RWPE2 (cell line): ENCODE measurements around the gene REXO1.
A peak's percentile ranks its signal among the peaks of the same experiment; 100 is the strongest.
"Not testable (repeated sequence)": the region's sequence is repeated elsewhere in the genome, so short reads cannot be mapped to it uniquely, and the experiment has no call there.

Experiments
- ATAC-seq: fragments of 200-7000 bp; cut with Tn5 transposase; 3 replicates; pipeline ENCODE4 v1.9.1; 2021; ENCODE audit warnings: low read depth
- DNase-seq: peaks from one replicate; pipeline ENCODE4 v3.0.0-alpha.2; 2020; ENCODE audit warnings: low spot score
- H3K27ac ChIP-seq: fragments of 450-650 bp; 2 replicates; pipeline ENCODE4 v1.5.1; 2017; ENCODE audit warnings: mild to moderate bottlenecking; ENCODE audit not compliant: poor library complexity, severe bottlenecking
- H3K27me3 ChIP-seq: fragments of 250-450 bp; sonication (Bioruptor Pico); 2 replicates; pipeline ENCODE4 v1.5.1; 2021; ENCODE audit warnings: mild to moderate bottlenecking, moderate library complexity; ENCODE audit not compliant: insufficient read depth, poor library complexity, severe bottlenecking
- H3K36me3 ChIP-seq: fragments of 250-450 bp; sonication (Bioruptor Pico); 2 replicates; pipeline ENCODE4 v1.5.1; 2020; ENCODE audit warnings: low read depth, mild to moderate bottlenecking, moderate library complexity
- H3K4me1 ChIP-seq: fragments of 250-450 bp; sonication (Bioruptor Pico); 2 replicates; pipeline ENCODE4 v1.5.1; 2021; ENCODE audit warnings: mild to moderate bottlenecking, moderate library complexity; ENCODE audit not compliant: insufficient read depth, poor library complexity, severe bottlenecking
- H3K4me3 ChIP-seq: fragments of 250-450 bp; sonication (Bioruptor Pico); 2 replicates; pipeline ENCODE4 v1.5.1; 2021; ENCODE audit warnings: mild to moderate bottlenecking, moderate library complexity; ENCODE audit not compliant: severe bottlenecking
- H3K9me3 ChIP-seq: fragments of 250-450 bp; sonication (Bioruptor Pico); 2 replicates; pipeline ENCODE4 v1.5.1; 2021; ENCODE audit warnings: mild to moderate bottlenecking, moderate library complexity; ENCODE audit not compliant: severe bottlenecking
- CTCF ChIP-seq: fragments of 450-650 bp; IDR thresholded peaks from one replicate; pipeline ENCODE4 v1.5.1; 2017; ENCODE audit warnings: mild to moderate bottlenecking, moderate library complexity; ENCODE audit not compliant: poor library complexity, severe bottlenecking

The REXO1 gene

GRCh38 chr19:1877280-1877660, 29.0 kb upstream of the REXO1 start:
- H3K27me3 ChIP-seq, H3K4me3 ChIP-seq, H3K36me3 ChIP-seq, ATAC-seq, H3K27ac ChIP-seq, H3K9me3 ChIP-seq, DNase-seq: not testable (repeated sequence)
- peaks cover 14% of the 10 kb centered on the region for H3K4me1 ChIP-seq

- not testable (repeated sequence) for ATAC-seq, H3K27me3 ChIP-seq, H3K36me3 ChIP-seq, DNase-seq, H3K9me3 ChIP-seq
- Histone ChIP-seq H3K4me1 (peaks cover 14% of the 10 kb centered on the region), H3K27ac (peak overlapping the region; percentile 69), H3K4me3 (peak overlapping the region; percentile 71)
These were observed 28.4 kb upstream of the REXO1 start for GRCh38 chr19:1876496-1877279.

- TF ChIP-seq CTCF = no peak
- H3K36me3 ChIP-seq = peaks cover 3% of the 10 kb centered on the region; the same call in 1 of the 2 replicates
- peak overlapping the region; percentile 69 for H3K27ac ChIP-seq
- DNase-seq = peak; percentile 81
- H3K27me3 ChIP-seq = no peaks in the 10 kb centered on the region
- ATAC-seq = peak; percentile 87
- H3K4me1 ChIP-seq = peaks cover 14% of the 10 kb centered on the region
- peak overlapping the region; percentile 71 for H3K4me3 ChIP-seq
- H3K9me3 ChIP-seq = no peaks in the 10 kb centered on the region
These were observed 27.6 kb upstream of the REXO1 start for GRCh38 chr19:1875646-1876495.

GRCh38 chr19:1875265-1875645, 27.0 kb upstream of the REXO1 start:
- H3K4me3 ChIP-seq = peak overlapping the region; percentile 71
- DNase-seq, H3K9me3 ChIP-seq, H3K27me3 ChIP-seq, H3K36me3 ChIP-seq: not testable (repeated sequence)
- H3K27ac ChIP-seq = peak overlapping the region; percentile 69
- ATAC-seq = peak; percentile 15; the same call in 2 of the 3 replicates
- H3K4me1 ChIP-seq = peaks cover 14% of the 10 kb centered on the region

- DNase-seq = no peak
- no peak for ATAC-seq
- peak overlapping the region; percentile 69 for H3K27ac ChIP-seq
These were observed 26.4 kb upstream of the REXO1 start for GRCh38 chr19:1874554-1875185.

More at GRCh38 chr19:1874554-1875185, 26.4 kb upstream of the REXO1 start:
- H3K9me3 ChIP-seq = no peaks in the 10 kb centered on the region
- no peak for TF ChIP-seq CTCF
- peak overlapping the region; percentile 71 for H3K4me3 ChIP-seq
- H3K4me1 ChIP-seq = peaks cover 14% of the 10 kb centered on the region
- H3K27me3 ChIP-seq = no peaks in the 10 kb centered on the region
- peaks cover 3% of the 10 kb centered on the region; the same call in 1 of the 2 replicates for H3K36me3 ChIP-seq
